NCI-H446 treated with DMSO at 0.1 percent for 48 hours (cell line): ENCODE measurements around the gene TBC1D22A.

ENCODE experiments used
- DNase-seq: peaks from one replicate; lab custom pipeline; 2025; lab: John Stamatoyannopoulos, UW

TBC1D22A gene

DNA sequence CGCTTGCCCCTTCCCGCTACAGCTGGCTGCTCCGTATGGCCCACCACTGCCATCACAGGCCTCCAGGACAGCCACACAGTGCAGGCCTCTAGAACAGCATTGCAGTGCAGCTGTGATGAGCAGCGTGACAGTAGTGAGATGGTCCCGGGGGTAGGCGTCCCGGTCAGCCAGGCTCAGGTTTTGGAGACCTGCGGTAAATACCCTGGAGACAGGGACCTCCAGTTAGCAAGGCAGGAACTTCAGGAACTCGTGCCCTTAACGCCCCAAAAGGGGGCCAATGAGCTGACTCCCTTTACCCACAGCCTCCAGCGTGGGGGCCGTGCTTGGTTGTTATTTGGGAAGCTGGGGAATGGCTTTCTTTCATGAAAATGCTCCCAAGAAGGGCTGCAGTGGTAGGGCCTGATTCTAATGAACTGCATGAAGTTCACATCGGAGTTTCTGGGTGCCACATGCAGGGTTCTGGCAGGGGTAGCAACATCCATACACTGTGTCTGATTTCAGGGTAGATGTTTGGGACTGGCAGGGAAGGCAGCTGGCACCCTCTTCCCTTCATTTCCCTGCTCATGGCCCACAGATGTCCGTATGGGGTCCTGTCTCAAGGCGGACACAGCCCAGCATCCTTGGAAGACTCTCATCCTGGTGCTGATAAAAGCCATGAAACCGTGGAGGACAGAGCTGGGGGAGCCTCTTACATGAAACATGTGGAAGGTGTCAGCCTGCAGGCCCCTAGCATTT lies 440.5 kb downstream of the TBC1D22A start:
- no peak for DNase-seq

DNA sequence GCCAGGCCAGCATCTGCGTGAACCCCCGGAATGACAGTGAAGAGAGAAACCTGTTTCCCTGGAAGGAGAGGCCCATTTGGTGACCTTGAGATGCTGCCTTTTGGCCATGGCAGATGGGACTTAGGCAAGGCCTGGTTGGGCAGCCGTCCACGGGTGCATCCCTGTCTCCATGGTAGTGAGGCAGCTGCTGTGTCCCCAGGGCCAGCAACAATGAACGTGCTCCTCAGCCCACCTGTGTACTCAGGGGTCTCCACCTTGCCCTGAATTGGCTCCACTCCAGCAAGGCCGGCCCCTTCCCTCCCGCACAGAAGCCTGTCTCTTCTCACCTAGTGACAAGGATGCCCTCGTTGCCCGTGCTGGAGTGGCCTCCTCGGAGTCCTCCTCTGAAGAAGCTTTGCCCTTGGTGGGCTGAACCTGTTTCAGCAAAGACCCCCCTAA lies 441.1 kb downstream of the TBC1D22A start:
- DNase-seq = no peak

DNA sequence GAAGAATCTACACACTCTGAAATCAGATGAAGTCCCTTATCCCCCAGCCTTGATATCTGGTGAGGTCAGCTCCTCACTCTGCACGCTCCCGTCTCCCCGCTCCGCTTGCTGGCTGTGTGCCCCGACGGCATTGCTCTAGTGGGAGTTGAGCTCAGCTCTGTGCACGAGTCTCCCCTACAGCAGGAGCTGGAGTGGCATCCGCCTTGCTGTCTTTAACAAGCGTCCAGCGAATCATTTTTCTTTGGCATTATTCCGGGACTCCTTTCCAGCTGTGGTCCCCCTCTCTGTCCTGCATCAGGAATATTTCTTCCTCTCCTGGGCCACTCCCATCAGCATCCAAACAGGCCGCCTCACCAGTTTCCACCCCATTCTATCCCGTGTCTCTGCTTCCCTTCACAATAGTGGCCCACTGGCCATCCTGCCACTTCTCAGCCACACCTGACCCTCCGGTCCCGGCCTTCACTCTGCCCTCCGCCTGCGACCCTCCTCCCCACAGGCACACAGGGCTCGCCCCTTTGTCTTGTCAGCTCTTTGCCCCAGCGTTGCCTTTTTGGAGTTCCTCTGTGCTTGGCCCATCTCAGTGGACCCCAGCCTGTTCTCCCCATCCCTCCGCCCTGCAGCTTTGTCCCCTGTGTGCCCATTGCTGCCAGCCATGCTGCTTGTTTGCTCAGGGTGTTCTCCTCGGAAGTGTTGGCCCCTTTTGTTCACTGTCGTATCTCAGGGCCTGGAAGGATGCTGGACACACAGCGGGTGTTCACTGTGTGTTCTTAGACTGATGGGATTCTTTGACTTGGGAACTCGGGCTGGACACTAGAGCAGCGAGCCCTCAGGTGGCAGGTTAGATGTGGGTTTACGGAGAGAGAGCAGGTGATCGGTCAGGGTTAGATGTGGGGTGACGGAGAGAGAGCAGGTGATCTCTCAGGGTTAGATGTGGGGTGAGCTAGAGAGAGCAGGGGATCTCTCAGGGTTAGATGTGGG lies 441.8 kb downstream of the TBC1D22A start:
- DNase-seq = no peak

DNA sequence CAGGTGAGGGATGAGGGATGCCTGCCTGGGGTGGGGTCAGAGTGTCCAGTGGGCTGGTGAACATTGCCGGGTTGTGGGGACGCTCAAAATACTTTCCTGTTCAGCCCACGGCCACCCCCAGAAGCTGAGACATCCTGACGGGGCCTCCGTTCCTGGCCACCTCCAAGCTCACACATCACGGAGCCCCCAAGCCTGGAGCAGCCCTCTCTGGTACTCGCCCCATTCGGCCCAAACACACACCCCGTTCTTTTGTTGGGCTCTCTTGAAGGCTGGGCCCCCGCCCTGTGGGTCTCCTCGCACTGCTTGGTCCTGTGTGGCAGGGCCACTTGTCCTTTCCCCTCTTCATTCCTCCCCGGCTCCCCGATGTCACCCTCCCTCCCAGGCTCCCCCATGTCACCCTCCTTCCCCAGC lies 442.6 kb downstream of the TBC1D22A start:
- no peak for DNase-seq

DNA sequence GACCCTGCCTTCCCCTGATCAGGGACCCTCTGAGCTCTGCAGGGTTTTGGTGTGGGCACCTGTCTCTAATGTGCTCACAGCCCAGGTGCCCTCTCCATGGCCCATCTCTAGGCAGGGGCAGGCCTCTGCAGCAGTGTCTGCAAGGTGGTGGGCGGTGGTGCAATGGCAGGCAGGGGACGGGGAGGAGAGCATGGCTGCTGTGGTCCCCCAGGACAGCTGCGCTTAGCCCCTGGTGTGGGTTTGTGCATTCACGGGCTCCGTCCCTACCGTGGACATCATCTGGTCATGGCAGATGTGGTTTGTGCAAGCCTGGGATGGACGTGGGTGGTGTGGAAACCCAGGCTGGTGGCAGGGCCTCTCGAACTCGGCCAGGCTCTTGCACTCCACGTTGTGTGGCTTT lies 443.1 kb downstream of the TBC1D22A start:
- no peak for DNase-seq

DNA sequence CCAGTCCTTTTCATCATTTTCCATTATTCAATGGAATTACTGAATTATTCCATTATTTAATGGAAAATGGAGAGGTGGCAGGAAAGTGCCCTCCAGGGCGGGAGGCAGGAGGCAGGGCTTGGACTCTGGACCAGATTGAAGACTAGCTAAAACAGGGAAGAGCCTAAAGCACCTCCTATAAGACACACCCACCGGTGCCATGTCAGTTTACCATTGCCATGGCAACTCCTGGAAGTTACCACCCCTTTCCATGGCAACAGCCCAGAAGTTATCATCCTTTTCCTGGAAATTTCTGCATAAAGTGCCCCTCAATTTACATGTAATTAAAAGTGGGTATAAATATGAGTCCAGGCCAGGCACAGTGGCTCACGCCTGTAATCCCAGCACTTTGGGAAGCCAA lies 443.7 kb downstream of the TBC1D22A start:
- DNase-seq = no peak

DNA sequence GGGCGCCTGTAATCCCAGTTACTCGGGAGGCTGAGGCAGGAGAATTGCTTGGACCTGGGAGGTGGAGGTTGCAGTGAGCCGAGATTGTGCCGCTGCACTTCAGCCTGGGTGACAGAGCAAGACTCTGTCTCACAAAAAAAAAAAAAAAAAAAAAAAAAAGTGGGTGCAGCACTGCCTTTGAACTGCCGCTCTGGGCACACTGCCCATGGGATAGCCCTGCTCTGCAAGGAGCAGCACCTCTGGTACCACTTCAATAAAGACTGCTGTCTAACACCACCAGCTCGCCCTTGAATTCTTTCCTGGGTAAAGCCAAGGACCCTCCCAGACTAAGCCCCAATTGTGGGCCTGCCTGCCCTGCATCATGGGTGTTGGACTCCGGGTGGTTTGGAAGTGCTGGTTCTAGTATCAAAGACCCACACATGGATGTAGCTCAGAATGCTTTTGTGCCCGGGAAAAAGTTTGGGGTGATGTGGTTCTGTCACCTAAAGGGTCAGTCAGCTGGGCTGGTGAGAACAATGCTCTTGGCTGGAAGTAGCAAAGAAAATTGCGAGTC lies 444.3 kb downstream of the TBC1D22A start:
- DNase-seq = no peak

DNA sequence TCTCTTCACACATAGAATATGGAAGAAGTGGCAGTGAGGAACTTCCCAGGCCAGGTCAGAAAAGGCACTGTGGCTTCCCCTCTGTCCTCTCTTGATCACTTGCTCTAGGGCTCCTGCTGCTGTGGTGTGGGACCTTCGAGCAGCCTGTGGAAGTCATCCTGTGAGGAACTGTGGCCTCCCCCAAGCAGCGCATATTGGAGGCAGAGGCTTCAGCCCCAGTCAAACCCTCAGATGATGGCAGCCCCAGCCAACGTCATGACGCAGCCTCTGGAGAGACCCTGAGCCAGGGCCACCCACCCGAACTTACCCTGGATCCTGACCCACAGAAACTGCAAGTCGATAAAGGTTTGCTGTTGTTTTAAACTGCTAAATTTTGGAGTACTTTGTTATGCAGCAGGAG lies 444.9 kb downstream of the TBC1D22A start:
- DNase-seq = no peak

DNA sequence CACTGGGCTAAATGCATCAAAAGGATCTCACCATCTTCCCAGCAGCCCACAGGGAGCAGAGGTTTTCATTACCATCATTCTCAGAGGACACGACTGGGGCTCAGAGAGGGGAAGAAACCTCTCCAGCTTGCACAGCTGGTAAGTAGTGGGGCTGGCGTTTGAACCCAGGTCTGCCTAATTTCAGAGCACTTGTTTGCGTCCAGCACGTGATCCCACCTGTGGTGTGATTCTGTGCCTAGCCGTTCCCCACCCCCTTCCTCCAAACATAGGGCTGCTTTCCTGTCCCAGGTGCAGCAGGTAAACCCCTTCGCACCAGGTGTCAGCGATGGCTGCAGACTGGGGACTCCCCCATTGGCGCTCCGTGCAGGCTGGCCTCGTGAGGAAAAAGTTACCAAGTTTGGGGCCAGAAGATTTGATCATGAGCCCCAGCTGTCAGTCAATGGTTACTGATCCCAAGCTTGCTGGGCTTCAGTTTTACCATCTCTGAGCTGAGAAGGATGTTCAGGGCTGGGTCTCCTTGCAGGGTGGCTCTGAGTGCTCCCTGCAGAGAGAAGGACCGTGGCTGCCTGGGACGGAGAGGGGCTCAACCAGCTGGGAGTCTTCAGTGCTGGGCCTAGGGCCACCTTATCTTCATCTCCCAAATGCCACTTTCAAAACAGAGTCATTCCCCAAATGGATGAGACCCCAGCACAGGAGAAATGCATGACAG lies 445.6 kb downstream of the TBC1D22A start:
- DNase-seq = no peak

DNA sequence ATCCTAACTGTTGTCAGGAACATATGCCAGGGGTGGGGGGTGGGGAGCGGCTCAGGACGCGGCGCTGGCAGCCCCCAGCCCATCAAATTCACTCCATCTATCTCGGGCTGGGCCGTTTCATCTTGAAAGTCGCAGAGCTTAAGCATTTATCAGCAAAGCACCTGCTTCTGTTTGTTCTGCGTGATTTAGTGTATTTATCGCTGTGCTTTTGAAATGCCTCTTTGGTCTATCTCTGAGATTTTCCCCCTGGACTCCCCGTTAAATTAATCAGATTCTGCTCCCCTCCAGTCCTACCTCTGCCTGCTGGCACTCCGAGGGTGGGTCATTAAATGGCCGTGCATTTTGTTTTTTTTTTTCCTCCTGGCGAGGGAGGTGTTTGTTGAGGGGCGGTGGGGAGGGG lies 446.2 kb downstream of the TBC1D22A start:
- DNase-seq = no peak

DNA sequence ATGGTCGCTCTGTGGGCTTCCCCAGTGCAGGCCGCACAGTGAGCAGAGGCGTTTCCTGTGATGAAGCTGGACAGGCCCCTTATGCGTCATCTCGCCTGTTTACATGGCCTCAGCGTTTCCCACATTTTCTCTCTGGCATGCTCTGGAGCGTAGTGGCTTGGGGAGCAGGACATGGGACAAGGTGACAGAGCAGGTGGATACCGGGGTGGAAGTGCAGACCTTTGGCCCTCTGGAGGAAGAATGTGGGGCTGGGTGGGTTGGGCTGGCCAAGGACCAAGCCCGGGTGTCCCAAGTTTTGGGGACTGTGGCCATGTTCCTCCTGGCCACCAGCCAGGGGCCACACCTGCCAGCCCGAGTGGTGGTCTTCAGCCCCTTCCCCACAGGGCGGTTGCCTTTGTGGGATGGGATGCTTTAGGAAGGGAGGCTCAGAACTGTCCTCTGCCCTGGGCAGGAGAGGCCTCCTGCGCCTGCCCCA lies 446.6 kb downstream of the TBC1D22A start:
- no peak for DNase-seq

DNA sequence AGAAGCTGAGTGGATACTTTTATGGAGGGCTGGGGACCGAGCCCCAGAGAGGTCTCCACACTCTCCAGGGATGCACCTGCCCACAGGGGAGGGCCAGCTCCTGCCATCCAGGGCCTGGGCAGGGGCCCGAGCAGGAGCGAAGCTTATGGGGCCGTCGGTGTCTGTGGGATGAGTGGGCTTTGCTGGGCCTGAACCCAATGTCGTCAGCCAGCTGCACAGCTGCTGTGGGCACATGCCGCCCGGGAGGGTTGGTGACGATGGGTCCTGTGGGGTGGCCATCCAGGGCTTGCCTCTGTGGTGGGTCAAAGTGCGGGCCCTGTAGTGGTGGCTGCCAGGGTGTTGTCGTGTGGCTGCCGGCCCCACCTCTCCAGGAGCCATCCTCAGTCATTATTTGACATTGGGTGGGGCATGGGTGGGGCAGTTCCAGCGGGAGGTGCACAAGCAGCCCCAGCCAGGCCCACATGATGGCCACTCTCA lies 447.1 kb downstream of the TBC1D22A start:
- no peak for DNase-seq

DNA sequence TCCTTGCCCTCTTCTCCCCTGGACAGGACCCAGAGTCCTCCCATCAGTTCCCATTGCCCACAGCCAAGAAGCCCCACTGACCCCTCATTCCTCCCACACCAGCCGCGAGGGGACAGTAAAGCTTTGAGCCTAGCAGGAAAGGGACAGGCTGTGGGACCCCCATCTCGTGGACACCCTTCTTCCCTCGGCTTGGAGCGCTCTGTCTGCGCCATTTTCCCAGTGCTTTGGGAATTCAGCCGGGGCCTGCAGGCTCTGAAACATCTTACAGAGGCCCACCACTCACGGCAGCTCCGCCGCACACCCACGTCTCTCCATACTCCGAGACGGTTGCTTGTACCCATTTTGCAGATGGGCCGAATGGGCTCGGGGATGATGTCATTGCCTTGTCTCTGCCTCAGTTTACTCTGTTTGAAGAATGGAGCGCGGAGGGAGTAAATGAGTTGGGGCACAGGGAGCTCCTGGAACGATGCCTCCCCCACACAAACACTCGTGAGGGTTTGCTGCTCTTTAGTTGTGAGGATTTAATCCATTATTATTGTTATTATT lies 447.7 kb downstream of the TBC1D22A start:
- DNase-seq = no peak

DNA sequence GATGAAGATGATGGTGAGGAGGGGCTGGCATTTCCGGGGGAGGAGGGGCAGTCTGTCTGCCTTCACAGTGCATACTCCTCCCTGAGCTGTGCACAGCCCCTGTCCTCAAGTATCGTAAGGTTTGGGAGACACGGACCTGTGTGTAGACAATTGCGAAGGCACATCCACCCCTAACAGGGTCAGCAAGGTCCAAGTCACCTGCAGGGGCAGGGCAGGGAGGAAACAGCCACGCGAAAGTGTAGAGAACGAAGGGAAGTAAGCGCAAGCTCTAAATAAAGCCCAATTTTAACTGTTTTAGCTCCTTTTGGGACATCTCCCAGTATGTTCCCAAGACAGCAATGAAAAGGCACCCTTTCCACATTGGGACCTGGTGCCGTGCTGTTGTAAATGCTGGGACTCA lies 448.2 kb downstream of the TBC1D22A start:
- no peak for DNase-seq

DNA sequence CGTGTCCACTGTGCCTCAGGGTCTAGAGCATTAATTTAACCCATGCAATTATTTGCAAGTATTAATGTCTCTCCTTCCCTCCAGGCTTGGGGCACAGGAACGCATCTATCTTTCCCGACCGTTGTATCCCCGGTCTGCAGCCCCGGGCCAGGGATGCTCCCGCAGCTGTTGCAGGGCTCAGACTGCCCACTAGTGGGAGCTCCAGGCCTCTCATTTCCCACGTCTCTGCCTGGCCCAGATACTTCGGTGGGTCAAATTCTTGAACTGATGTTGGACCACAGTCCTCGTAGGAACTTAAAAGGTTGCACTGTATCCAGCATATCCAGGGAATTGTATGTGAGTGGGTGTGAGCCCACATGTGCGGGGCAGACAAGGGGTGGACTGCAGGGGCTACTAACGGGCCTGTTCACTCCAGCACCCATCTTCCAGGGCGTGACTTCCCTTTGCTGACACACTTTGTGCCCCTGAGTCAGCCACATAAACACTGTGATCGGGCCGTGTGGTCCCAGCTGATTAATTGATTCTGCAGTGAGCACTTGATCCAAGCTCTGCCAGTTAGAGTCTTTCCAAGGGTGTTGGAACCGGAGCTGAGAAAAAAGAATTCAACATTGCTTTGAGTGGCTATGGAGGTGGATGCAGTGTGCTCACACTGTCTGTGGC lies 451.3 kb downstream of the TBC1D22A start:
- DNase-seq = no peak

DNA sequence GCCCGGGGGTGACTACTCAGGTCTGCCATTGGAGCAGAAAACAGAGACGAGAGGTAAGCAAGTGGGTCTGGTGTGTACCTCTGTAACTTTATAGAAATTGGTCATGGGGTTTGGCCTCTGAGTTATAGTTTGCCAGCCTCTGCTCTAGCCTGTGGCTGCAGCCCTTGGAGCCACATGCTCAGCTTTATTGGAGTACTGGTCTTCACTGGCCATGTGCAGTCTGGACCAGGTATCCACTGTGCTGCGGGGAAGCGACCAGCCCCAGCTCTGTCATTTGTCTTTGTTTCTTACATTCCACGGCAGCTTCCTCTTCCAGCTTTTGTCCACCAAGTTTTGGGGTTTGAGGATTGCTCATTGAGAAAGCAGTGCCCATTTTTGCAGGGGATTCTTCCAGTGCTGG lies 453.4 kb downstream of the TBC1D22A start:
- DNase-seq = no peak

DNA sequence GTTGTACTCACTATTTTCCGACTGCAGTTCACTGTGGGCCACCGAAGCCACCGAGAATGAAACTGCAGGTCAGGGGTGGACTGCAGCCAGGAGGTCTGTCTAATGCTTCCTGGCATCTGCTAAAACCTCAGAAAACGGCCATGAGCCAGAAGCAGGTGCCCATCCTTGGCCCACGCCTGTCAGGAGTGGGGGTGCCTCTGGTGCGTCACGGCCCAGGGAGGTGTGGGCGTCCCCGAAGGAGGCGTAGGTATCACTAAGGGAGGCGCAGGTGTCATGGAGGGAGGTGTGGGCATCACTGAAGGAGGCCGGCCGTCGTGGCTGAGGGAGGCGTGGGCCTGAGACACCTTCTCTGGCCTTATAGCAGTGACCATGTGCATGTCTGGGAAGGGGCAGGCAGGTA lies 456.2 kb downstream of the TBC1D22A start:
- DNase-seq = no peak

DNA sequence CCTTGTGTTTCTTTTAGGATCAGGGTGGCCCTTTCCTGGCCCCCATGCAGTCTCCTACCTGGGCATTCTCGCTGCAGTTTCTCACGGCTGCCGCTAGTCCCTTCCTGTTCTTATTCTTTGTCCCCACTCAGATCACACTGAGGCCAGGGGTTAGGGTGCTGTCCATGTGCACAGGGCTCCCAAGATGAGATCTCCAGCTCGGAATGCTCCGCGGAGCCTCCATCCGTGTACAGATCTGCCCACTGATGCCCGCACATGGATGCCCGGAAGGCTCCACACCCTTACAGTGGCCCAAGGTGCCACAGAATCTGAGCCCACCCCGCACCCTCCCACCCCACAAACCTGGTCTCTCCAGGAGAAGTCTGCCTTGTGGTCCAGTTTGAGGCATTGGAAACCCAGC lies 457.3 kb downstream of the TBC1D22A start:
- no peak for DNase-seq

DNA sequence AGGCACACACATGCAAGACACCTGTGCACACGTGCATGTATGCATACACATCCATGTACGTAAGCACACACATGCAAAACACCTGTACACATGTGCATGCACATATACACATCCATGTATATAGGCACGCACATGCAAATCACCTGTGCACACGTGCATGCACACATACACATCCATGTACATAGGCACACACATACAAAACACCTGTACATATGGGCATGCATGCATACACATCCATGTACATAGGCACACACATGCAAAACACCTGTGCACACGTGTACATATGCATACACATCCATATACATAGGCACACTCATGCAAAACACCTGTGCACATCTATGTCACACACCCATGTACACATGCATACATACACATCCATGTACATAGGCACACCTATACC lies 458.3 kb downstream of the TBC1D22A start:
- no peak for DNase-seq

DNA sequence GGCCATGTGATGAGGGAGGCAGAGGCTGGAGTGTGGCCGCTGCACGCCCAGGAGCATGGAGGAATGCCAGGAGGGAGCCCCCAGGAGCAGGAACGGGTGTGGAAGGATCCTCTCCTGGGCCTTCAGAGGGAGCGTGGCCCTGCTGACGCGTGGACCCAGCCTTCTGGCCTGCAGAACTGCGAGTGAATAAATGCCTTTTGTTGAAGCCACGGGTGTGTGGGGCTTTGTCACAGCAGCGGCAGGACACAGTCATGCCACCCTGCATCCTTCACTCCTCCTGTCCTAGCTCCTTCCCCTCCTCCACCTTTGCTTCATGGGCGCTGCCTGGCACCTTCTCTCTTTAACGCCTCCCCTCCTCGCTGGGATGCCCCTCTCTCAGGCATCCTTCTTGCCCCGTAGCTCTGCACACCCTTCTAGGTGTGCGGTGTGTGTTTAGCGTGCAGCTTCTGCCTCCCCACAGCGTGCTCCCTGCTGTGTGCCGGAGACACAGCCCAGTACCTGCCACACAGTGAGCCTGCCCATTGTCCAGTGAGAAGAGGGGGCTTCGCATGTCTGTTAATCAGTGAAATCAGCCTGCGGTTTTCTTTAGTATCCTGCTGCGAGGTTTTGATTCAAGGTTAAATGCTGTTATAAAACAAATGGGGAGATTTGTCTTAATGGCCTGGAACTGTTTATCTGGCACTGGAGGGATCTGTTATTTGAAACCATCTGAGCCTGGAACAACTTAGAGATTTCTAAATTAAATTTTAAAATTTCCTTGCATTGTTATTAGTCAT lies 459.6 kb downstream of the TBC1D22A start:
- DNase-seq = no peak
